MG63 (cell line): ENCODE results near the gene GSTO2. TPM values are rescaled to one million over a fixed set of nuclear protein-coding genes. Genes with fewer than 3 reads are reported as not detected.
A peak's percentile ranks its signal among the peaks of the same experiment; 100 is the strongest.
"Not testable (repeated sequence)": the region's sequence is repeated elsewhere in the genome, so short reads cannot be mapped to it uniquely, and the experiment has no call there.

Experiments
- DNase-seq: peaks from one replicate; pipeline ENCODE4 v3.0.0-alpha.2; 2020
- H3K27me3 ChIP-seq: fragments of 250-450 bp; sonication (Bioruptor Pico); 2 replicates; pipeline ENCODE4 v1.5.1; 2020; ENCODE audit warnings: mild to moderate bottlenecking, moderate library complexity
- H3K36me3 ChIP-seq: fragments of 250-450 bp; sonication (Bioruptor Pico); 2 replicates; pipeline ENCODE4 v1.5.1; 2020; ENCODE audit warnings: mild to moderate bottlenecking, moderate library complexity
- H3K4me3 ChIP-seq: fragments of 250-450 bp; sonication (Bioruptor Pico); 2 replicates; pipeline ENCODE4 v1.5.1; 2020; ENCODE audit warnings: mild to moderate bottlenecking, moderate library complexity
- H3K9me3 ChIP-seq: fragments of 250-450 bp; sonication (Bioruptor Pico); 2 replicates; pipeline ENCODE4 v1.5.1; 2020; ENCODE audit warnings: mild to moderate bottlenecking, moderate library complexity
- total RNA-seq: library from RNA; depleted of rRNA; stranded (reverse); fragments of >200 nt; shearing (Covaris generic); gene quantifications from 2 replicates; pipeline ENCODE4 v1.2.3, GENCODE V29; 2014; ENCODE audit warnings: low replicate concordance; rRNA removed

GSTO2 gene
- 0.62 and 1.8 TPM in 2 replicates for total RNA-seq

DNA sequence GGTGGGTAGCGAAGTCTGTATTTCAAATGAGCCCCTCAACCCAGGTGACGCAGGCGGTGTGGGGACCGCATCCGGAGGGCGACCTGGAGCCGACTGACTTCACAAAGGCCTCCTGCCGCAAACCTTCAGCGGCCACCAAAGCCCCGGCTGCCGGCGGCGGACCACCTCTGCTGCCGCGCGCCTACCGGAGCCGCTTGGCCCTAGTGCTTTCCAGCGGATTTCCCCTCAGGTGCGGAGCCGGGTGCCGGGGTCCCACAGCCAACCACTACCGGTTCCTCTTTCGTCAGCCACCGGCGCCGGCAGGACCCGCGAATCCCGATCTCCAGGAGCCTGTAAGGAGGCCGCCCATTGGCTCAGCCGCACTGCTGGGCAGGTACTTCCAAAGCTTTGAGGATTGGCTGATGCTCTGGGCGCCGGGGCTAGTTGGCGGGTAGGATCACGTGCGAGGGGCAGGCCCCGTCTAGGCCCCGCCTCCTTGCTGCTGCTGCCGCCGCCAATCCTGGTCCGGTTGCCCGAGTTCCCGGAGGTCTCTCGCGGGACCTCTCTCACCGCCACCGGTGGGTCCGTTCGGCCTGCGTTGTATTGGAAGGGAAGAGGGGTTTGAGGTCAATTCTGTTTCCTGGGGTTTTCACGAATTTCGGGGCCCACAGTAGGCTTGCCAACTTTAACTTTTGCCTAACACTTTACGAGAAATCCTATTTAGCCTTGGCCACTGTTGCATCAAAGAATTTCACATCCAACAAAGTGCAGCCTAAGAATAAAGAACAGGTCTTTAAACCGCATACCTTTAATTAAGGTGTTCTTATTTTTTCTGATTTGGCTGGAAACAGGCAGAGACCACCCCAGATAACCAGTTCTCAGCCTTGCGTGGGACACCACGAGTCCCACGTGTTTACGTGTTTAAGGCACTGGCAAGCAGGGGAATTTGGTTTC lies at the start of gene GSTO2:
TSS of gene GSTO2 (plus strand) at position 472 of the 933 bp plus-strand sequence. CDS start 5,732 bp downstream, outside the sequence.
- Histone ChIP-seq H3K9me3 (no peaks in the 10 kb centered on the region), H3K4me3 (peak within 1 kb of the TSS; percentile 78), H3K36me3 (peaks cover 46% of the 10 kb centered on the region), H3K27me3 (no peaks in the 10 kb centered on the region)
- peak; percentile 99 for DNase-seq

DNA sequence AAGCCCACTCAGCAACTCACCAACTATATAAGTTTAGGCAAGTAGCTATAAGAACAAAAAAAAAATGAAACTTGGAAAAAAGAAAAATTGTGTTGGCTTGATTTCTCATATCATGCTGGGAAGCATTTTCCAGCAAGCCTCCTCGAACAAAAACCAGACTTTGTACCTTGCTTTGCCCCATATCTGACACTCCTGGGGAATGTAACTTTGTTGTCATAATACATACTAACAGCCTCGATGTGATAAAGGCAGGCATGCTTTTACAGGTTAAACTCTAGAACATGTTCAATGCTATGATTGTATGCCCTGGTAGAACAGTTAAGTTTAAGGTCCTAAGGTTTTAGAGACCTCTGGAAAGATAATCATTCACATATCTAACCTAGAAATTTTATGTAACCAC lies 48.5 kb upstream of the GSTO2 start:
- DNase-seq, result no peak

DNA sequence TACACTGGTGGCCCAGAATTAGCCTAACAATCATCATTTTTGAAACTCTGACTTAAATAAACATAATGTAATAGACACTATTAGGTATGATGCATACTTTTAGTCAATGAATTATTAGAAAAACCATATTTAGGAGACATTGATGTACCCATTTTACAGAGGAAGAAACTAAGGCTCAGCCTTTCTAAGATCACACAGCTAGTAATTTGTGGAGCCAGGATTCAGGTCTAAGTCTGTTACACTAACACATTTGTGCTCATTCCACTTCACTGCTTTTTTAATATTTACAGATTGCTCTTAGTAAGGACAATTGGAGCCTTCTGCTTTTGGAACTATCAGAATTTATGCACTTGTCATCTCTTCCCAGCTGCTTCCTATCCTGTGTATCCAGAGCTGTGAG lies 45.7 kb upstream of the GSTO2 start:
- no peak overlapping the region for H3K4me3 ChIP-seq
- no peaks in the 10 kb centered on the region for H3K9me3 ChIP-seq
- no peak for DNase-seq
- H3K36me3 ChIP-seq, result no peaks in the 10 kb centered on the region
- peaks cover 8% of the 10 kb centered on the region; the same call in 1 of the 2 replicates for H3K27me3 ChIP-seq

More for the DNA sequence above, 48.5 kb upstream of the GSTO2 start:
- Histone ChIP-seq H3K36me3 (no peaks in the 10 kb centered on the region), H3K4me3 (no peak overlapping the region), H3K27me3 (no peaks in the 10 kb centered on the region; the same call in 1 of the 2 replicates), H3K9me3 (no peaks in the 10 kb centered on the region)

DNA sequence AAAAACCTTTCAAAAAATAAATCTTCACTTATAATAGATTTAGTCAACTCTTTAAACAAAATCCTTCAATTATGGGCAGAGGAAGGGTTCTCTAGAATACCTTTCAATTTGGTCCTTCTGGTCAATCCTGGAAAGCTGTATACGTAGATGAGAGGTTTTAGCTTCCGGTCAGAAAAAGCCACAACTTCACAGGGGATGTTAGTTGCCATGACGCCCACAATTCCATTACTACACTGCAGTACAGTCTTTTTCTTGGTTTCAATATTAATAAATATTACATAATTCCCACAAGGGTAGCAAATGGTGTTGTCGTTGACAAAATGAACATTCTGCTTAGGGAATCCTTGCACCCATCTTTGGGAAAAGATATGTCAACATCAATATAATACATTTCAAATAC lies 38.5 kb upstream of the GSTO2 start:
- Histone ChIP-seq H3K36me3 (no peaks in the 10 kb centered on the region), H3K9me3 (no peaks in the 10 kb centered on the region), H3K4me3 (no peak overlapping the region), H3K27me3 (peaks cover 12% of the 10 kb centered on the region; the same call in 1 of the 2 replicates)
- DNase-seq, result no peak

DNA sequence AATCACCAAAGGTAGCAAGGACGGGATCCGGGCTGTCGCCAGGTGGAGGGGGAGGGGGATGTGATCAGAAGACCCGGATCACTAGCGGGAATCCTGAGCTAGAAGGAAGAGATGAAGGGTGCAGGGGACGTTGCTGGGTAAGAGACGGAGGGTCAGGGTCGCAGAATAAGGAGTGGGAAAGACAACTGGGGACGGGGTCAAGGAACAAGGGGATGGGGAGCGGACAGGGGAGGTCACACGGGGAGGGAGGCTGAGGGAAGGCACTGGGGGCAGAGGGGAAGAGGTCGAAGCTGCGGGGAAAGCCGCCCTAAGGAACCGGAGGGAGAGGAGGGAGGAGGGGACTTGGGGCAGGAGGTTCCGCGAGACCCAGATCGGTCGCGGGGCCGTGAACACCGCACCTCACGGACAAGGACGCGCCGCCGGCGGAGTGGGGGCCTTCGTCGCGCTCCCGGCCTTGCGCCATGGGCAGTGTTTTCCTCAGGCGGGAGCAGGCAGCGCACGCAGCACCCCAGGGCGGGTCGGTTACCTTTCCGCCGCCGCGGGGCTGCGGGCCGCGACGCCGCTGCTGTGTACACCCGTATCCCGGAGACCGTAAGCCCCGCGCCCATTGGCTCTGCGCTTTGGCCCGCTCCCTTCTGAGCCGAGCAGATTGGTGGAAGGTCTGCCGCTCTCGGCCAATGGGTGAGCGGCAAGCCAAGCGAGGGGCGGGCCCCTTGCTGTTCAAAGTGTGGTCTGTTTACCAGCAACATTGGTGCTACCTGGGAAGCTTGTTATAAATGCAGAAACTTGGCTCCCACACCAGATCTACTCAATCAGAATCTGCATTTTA lies 37.0 kb upstream of the GSTO2 start, which contains the start of gene CFAP43:
TSS of gene CFAP43 (minus strand) at position 581 of the 829 bp plus-strand sequence. CDS start at position 463, 118 bp downstream.
- DNase-seq, result peak; percentile 97
- no peaks in the 10 kb centered on the region for H3K9me3 ChIP-seq
- H3K4me3 ChIP-seq, result peak within 1 kb of the TSS; percentile 79
- H3K36me3 ChIP-seq, result no peaks in the 10 kb centered on the region
- H3K27me3 ChIP-seq, result peaks cover 5% of the 10 kb centered on the region

DNA sequence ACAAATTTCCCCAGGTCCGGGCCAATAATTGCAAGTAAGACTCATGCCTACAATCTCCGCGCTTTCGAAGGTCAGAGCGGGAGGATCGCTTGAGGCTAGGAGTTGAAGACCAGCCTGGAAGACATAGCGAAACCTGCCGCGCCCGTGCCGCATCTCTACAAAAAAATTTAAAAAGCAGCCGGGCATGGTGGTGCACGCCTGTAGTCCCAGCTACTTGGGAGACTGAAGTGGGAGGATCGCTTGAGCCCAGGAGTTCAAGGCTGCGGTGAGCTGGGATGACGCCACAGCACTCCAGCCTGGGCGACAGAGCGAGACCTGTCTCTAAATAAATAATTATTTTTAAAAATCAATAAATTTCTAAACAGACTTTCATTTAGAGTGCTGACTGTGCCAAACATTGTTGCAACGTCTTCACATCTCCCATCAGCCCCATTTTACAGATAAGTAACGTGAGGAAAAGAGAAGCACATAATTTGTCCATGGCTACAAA lies 36.3 kb upstream of the GSTO2 start:
- no peak for DNase-seq
- no peaks in the 10 kb centered on the region for H3K36me3 ChIP-seq
- H3K4me3 ChIP-seq, result peak overlapping the region; percentile 79
- H3K9me3 ChIP-seq, result no peaks in the 10 kb centered on the region
- H3K27me3 ChIP-seq, result peaks cover 10% of the 10 kb centered on the region

DNA sequence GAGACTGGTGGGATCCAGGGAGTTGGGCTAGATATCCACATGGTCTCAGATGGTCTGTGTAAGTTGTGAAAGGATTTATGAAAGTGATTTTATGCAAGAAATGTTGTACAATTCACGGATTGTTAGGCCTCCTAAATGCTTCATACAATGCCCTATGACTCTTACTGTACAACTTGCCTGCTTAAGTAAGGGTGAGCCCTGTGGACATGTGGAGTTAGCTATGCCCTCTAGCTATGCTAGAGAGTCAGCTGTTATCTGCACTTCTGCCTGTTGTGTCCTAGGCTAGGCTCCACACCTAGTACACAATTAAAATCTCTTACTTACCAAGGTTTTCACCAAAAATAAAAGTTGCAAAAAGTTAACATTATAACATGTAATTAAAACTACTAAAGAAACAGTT lies 35.2 kb upstream of the GSTO2 start:
- Histone ChIP-seq H3K27me3 (peaks cover 10% of the 10 kb centered on the region), H3K36me3 (no peaks in the 10 kb centered on the region), H3K4me3 (no peak overlapping the region), H3K9me3 (no peaks in the 10 kb centered on the region)
- no peak for DNase-seq

DNA sequence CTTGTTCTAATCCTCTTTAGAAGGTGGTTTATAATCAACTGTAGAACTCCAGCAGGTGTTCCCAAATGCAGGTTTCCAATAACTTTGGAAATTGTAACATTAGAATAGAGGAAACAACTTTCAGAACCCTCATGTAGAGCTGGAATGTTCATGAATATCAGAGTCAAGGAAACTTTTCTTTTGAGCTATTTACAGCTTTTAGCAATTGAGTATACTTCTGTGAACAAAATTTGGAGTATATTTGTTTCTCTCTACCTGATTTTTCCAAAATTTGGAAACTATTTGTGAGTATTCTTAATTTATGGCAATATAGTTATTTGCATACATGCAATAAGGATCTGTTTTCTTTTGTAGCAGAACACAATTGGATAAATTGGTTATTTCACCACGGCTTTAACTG lies 34.0 kb upstream of the GSTO2 start:
- DNase-seq, result no peak
- Histone ChIP-seq H3K36me3 (no peaks in the 10 kb centered on the region), H3K27me3 (peaks cover 10% of the 10 kb centered on the region), H3K4me3 (no peak overlapping the region), H3K9me3 (no peaks in the 10 kb centered on the region)

DNA sequence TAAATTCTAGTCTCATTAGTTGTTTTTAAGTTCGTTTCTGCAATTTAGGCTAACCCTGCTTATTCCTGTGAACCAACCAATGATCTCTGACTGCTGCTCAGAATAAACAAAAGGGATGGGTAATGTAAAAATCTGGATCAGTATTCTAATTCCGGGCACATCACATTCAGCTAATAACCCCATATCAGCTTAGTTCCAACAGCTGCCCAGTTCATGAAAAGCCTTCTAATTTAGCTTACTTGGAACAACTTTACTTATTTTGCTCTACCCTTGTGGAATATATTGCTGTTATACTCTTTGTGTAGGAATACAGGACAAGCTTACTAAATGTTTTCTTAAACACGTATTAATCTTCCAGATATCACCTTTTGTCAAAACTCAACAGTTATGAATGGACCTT lies 33.2 kb upstream of the GSTO2 start:
- DNase-seq, result no peak
- Histone ChIP-seq H3K27me3 (peaks cover 10% of the 10 kb centered on the region), H3K9me3 (no peaks in the 10 kb centered on the region), H3K36me3 (no peaks in the 10 kb centered on the region), H3K4me3 (no peak overlapping the region)

DNA sequence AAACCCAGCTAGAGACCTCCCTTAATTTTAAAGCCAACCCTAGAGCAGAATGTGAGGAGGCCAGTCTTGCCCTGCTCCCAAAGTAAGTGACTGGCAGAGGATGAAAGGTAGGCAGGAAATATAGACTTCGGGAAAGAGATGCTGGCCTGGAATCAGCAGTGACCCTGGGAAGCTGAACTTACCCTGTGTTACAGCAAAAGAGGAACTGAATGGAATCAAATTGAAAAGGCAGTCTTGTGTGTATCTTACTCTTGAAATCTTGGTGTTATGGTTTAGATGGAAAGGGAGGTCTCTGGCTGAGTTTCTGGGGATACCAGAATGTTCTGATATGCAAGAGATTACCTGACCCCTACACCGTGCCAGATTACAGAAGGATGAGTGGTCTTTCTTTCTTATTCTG lies 28.9 kb upstream of the GSTO2 start:
- DNase-seq, result no peak
- peaks cover 10% of the 10 kb centered on the region for H3K27me3 ChIP-seq
- no peaks in the 10 kb centered on the region for H3K9me3 ChIP-seq
- H3K36me3 ChIP-seq, result no peaks in the 10 kb centered on the region
- H3K4me3 ChIP-seq, result no peak overlapping the region

DNA sequence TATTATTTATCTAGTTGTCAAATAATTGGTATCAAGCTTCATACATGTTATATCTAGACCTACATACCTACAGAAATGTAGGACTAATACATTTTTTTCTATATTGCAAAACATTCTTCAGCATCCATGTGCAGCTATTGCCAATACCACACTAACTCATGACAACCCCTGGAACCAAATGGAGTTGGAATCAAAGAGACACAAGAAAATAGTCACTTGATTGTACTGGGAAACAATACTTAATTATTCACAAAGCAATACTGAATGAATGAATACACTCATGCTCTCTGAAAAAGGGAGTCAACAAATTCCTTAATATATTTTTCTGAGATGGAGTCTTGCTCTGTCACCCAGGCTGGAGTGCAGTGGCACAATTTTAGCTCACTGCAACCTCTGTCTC lies 26.4 kb upstream of the GSTO2 start:
- Histone ChIP-seq H3K9me3 (peaks cover 9% of the 10 kb centered on the region), H3K4me3 (no peak overlapping the region), H3K27me3 (peaks cover 2% of the 10 kb centered on the region; the same call in 1 of the 2 replicates), H3K36me3 (no peaks in the 10 kb centered on the region)
- no peak for DNase-seq

DNA sequence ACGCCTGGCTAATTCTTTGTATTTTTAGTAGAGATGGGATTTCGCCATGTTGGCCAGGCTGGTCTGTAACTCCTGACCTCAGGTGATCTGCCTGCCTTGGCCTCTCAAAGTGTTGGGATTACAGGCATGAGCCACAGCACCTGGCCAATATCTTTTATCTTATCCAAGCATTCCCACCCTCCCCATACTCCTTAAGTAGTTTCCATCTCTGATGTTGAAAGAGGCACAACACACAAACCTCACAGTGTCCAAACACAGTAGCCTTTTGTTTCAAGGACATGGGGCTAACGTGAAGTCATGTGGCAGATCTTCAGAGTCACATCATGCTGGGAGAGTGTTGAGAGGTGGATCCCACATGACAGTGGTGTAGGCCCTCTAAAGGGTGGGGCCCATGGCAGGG lies 26.0 kb upstream of the GSTO2 start:
- H3K36me3 ChIP-seq, H3K4me3 ChIP-seq, DNase-seq, H3K27me3 ChIP-seq: not testable (repeated sequence)
- H3K9me3 ChIP-seq, result peaks cover 13% of the 10 kb centered on the region

DNA sequence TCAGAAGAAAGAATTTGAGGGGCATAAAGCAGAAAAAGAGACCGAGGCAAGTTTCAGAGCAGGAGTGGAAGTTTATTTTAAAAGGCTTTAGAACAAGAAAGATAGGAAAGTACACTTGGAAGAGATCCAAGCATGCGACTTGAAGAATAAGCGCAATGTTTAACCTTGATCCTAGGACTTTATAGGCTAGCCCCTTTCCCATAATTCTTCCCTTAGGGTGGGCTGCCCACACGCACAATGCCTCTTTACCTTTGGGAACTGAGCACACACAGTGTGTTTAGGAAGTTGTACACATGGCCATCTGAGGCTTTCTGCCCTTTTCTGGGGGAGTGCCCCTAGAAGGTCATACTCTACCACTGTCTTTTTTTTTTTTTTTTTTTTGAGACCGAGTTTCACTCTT lies 25.5 kb upstream of the GSTO2 start:
- Histone ChIP-seq H3K9me3 (peaks cover 17% of the 10 kb centered on the region), H3K27me3 (no peaks in the 10 kb centered on the region), H3K4me3 (no peak overlapping the region), H3K36me3 (no peaks in the 10 kb centered on the region)
- DNase-seq, result no peak

DNA sequence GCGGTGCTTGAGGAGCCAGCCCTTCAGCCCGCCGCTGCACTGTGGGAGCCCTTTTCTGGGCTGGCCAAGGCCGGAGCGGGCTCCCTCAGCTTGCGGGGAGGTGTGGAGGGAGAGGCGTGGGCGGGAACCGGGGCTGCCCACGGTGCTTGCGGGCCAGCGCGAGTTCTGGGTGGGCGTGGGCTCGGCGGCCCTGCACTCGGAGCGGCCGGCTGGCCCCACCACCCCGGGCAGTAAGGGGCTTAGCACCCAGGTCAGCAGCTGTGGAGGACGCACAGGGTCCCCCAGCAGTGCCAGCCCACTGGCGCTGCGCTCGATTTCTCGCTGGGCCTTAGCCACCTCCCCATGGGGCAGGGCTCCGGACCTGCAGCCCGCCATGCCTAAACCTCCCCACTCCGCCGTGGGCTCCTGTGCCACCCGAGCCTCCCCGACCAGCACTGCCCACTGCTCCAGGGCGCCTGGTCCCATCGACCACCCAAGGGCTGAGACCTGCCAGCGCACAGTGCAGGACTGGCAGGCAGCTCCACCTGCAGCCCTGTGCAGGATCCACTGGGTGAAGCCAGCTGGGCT lies 23.8 kb upstream of the GSTO2 start:
- peaks cover 17% of the 10 kb centered on the region for H3K9me3 ChIP-seq
- no peaks in the 10 kb centered on the region for H3K36me3 ChIP-seq
- H3K4me3 ChIP-seq, result no peak overlapping the region
- DNase-seq, result no peak
- H3K27me3 ChIP-seq, result no peaks in the 10 kb centered on the region

DNA sequence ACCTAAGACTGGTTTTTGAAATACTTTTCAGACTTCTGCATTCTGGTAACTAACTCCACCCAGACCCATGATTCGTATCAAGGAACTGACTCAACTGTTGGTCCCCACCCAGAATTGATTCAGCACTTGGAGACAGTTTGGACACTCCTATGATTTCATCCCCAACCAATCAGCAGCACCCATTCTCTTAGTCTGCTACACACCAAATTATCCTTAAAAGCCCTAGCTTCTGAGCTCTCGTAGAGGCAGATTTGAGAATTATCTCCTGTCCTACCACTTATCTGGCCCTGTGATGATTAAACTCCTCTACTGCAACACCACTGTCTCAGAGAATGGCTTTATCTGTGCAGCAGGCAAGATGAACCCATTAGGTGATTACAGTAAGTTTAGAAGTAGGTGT lies 22.0 kb upstream of the GSTO2 start:
- no peaks in the 10 kb centered on the region for H3K36me3 ChIP-seq
- DNase-seq, result no peak
- H3K9me3 ChIP-seq, result peaks cover 17% of the 10 kb centered on the region
- H3K4me3 ChIP-seq, result no peak overlapping the region
- H3K27me3 ChIP-seq, result no peaks in the 10 kb centered on the region

DNA sequence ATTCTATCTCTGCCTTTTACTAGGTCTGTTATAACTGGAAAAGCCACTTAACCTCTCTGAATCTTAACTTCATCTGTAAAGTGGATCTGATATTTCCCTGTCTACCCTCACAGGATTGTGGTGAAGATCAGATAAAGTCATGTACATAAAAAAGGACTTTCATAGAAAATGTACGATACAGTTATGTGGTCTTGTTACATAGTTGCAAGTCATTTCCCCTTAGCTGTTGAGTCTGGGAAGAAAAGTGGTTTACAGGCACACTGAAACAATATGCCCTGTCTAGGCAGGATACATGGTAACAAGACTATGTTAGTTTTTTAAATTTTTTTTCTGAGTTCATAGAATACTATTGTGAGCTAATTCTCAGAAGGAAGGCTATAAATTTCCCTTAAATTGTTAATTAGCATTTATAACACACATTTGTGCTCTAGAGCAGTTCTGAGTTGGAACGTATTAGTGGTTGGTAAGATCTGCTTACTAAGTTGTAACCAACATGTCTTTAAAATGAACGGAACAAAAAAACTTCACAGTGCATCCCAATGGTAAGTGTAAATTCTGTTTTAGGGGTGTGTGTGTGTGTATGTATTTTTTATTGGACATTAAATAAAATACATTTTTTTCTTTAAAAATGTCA lies 21.4 kb upstream of the GSTO2 start:
- Histone ChIP-seq H3K4me3 (no peak overlapping the region), H3K36me3 (no peaks in the 10 kb centered on the region), H3K27me3 (no peaks in the 10 kb centered on the region), H3K9me3 (peaks cover 17% of the 10 kb centered on the region)
- no peak for DNase-seq
